HUDEP-2 (cell line): ENCODE measurements around the gene DET1.
"Not testable (repeated sequence)": the region's sequence is repeated elsewhere in the genome, so short reads cannot be mapped to it uniquely, and the experiment has no call there.

Experiments
- DNase-seq, 76 experiments: peaks; one replicate each; lab custom pipeline; 2025; ENCODE audit not compliant: unreplicated experiment in 76 of 76; lab: John Stamatoyannopoulos, UW

DET1 gene

DNA sequence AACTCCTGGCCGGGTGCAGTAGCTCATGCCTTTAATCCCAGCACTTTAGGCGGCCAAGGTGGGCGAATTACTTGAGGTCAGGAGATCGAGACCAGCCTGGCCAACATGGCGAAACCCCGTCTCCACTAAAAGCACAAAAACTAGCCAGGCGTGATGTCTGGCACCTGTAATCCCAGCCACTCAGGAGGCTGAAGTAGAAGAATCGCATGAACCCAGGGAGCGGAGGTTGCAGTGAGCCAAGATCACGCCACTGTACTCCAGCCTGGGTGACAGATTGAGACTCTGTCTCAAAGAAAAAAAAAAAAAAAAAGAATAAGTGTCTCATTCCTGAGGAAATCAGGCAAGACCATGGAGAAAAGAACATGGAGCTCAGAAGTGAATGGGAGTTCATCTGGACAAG, 77.8 kb downstream of the DET1 start:
- DNase-seq: not testable (repeated sequence)

DNA sequence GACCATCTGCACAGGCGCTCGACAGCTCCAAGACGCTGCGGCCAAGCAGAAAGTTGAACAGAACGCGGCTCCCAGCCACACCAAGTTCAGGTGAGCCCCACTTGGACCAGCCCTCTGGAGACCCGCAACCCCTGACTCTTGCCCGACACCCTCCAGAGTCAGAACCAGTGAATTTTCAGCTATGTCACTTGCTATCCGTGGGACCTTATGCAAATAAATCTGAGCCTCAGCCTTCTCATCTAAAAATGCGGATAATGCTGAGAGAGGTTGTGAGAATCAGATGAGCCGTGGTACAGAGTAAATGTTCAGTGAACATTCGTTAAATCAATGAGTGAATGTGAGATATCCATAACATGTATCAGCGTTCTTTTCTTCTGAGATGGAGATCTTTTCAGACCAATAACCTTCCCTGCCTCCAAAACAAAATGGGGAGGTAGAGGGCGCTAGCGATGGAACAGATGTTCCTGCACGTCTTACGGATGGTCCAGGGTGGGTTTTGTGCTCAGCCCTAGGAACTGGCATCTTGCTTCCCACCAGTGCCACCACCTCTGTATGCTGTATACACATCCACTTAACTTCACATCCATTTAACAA, 78.4 kb downstream of the DET1 start:
- peak in 8 of 76 experiments; percentile 1 to 25 (median 8) for DNase-seq

DNA sequence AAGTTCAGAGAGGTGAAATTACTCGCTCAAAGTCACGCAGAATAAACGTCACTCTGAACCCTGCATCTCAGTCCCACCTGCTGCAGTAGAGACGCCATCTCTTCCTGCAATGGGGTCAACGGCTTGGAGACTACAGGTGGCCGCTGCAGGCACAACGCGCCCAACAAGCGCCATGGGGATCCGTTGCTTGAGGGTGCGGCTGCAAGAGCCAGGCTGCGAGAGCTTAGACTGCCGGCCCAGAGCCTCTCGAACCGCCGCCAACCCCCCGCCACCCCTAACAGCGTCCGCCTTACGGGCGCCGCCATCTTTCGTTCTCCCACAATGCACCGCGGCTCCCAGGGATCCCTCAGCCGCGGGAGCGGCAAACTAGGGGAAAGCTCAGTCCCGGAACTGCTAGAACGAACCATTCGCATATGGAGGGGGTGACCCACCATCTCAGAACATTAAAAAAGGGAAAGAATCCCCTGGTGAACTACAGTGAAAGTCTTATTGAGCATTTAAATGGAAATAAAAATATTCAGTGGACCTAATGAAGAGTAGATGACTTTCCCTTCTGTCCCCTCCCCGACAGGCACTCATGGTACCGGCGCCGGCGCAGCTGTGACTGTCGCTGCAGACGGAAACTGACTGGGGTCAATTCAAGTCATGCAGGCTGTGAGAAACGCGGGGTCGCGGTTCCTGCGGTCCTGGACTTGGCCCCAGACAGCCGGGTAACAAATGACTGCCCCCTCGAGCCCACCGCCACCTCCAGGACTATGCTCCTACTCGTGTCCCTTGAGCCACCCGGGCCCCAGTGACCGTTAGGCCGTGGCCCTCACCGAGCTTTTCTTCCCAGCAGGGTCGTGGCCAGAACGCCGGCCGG, 79.2 kb downstream of the DET1 start, which contains the start of the genes MRPL46 and MRPS11:
TSS of gene MRPL46 (minus strand) at position 316 of the 862 bp plus-strand sequence. CDS start at position 305, 11 bp downstream.
TSS of gene MRPS11 (plus strand) at position 636 of the 862 bp plus-strand sequence. CDS start at position 646, 10 bp downstream.
- peak in 73 of 76 experiments; percentile 30 to 89 (median 76) for DNase-seq

DNA sequence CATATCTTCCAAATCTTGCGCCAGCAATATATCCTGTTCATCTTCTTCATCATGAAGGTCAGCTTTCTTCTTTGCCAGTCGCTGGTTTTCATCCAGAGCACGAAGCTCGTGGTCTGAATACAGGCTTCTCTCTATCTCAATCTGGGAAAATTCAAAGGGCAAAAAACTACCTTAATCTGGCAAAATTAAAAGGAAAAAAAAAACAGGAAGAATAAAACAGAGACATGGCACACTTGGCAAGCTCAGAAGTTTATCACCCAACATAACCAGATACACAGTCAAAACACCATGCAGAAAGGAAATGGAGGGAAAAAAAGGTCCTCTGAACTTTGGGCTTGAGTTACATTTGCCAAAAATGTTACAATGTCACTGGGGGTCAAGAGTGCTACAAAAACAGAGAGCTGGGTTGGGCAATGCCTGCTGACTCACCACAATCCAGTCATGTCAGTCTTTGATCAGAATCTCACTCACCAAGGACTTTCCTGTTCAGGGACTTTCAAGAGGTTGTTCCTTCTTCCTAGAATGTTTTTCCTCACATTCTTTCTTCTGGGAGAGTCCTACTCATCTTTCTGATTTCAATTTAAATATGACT, 80.8 kb downstream of the DET1 start:
- peak in 23 of 76 experiments; percentile 5 to 54 (median 18) for DNase-seq

DNA sequence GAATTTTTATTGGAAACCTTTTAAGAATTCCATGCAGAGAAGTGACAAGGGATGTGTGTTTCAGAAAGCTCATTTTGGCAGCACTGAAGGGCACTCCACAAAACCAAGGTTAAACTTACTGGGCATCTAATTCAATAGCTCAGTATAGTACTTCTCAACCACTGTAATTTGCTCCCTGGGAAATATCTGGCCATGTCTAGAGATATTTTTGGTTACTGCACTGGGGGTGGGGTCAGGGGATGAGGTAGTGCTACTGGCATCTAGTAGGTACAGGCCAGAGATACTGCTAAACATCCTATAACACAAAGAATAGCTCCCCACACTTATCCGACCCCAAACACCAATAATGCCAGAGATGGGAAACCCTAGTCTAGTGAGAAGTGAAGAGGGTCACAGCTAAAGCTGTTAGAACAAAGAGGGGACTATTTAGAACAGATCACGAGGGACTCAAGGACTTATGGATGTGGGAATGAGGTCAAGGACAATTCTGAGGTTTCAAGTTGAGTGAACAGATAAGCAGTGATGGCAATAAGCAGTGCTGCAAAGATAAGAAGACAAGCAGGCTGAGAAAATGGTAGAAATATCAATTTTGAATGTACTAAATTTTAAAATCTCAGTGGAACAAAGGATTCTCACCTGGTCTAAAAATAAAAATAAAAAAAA, 82.5 kb downstream of the DET1 start:
- no peak for DNase-seq
